Measurements from ENCODE around the gene PPIE. TPM values are rescaled to one million over a fixed set of nuclear protein-coding genes. Genes with fewer than 3 reads are reported as not detected.
A peak's percentile ranks its signal among the peaks of the same experiment; 100 is the strongest.
"Not testable (repeated sequence)": the region's sequence is repeated elsewhere in the genome, so short reads cannot be mapped to it uniquely, and the experiment has no call there.

PPIE gene
- total RNA-seq, 4 donors from 2014 or later, result 30.3 to 42.0 (median 37.9) TPM

DNA sequence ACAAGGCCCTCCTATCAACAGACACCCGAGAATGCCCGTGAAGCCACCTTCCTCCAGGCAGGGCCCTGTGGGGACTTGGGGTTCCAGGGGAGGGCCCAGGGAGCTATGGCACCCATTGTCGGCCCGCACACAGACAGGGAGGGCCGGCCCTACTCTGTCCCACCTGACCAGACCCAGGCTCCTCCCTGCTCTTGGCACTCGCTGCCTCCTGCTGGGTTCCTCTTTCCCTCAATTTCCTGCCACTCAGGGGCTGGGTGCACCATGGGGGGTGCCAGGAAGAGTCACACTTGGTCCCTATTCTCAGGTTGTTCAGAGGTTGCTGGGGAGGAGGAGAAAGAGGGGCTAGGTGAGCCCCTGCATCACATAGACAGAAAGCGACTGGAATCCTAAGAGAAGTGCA, 40.5 kb downstream of the PPIE start:
- no peak overlapping the region for H3K4me3 ChIP-seq
- H3K27ac ChIP-seq (replicated peaks in 1 of 4), result no peak overlapping the region
- H3K9me3 ChIP-seq, result no peaks in the 10 kb centered on the region
- intact Hi-C loops (cut with DNase I), result no loop called here
- H3K36me3 ChIP-seq, result no peaks in the 10 kb centered on the region
- peaks cover 0 to 8% (median 0%) of the 10 kb centered on the region in 4 donors for H3K27me3 ChIP-seq
- no peaks in the 10 kb centered on the region for H3K4me1 ChIP-seq
- TF ChIP-seq POLR2AphosphoS5 (IDR thresholded peaks at IDR 0.05), result no peak
- TF ChIP-seq EP300 (IDR thresholded peaks at IDR 0.05), result no peak
- TF ChIP-seq POLR2A (IDR thresholded peaks at IDR 0.05; ENCODE audit: low read depth), result no peak
- TF ChIP-seq, protein P1, sequence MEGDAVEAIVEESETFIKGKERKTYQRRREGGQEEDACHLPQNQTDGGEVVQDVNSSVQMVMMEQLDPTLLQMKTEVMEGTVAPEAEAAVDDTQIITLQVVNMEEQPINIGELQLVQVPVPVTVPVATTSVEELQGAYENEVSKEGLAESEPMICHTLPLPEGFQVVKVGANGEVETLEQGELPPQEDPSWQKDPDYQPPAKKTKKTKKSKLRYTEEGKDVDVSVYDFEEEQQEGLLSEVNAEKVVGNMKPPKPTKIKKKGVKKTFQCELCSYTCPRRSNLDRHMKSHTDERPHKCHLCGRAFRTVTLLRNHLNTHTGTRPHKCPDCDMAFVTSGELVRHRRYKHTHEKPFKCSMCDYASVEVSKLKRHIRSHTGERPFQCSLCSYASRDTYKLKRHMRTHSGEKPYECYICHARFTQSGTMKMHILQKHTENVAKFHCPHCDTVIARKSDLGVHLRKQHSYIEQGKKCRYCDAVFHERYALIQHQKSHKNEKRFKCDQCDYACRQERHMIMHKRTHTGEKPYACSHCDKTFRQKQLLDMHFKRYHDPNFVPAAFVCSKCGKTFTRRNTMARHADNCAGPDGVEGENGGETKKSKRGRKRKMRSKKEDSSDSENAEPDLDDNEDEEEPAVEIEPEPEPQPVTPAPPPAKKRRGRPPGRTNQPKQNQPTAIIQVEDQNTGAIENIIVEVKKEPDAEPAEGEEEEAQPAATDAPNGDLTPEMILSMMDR (IDR thresholded peaks at IDR 0.05), result no peak
- no peak for DNase-seq (ENCODE audit: extremely low spot score)
- 86% methylated on average over 4 of the region's 7 CpGs for WGBS

GRCh38 chr1:39779821-39780220, 41.1 kb downstream of the PPIE start:
- Histone ChIP-seq H3K9me3 (no peaks in the 10 kb centered on the region), H3K27me3 (peaks cover 0 to 8% (median 0%) of the 10 kb centered on the region in 4 donors), H3K4me3 (no peak overlapping the region), H3K27ac (replicated peaks in 1 of 4) (no peak overlapping the region), H3K4me1 (no peaks in the 10 kb centered on the region), H3K36me3 (no peaks in the 10 kb centered on the region)
- intact Hi-C loops (cut with DNase I), result no loop called here
- no peak for DNase-seq (ENCODE audit: extremely low spot score)
- 60% methylated on average over 1 of the region's 5 CpGs for WGBS
- no peak for TF ChIP-seq POLR2AphosphoS5 (IDR thresholded peaks at IDR 0.05)
- TF ChIP-seq, protein P1 (IDR thresholded peaks at IDR 0.05), result no peak
- TF ChIP-seq EP300 (IDR thresholded peaks at IDR 0.05), result no peak
- TF ChIP-seq POLR2A (IDR thresholded peaks at IDR 0.05; ENCODE audit: low read depth), result no peak

GRCh38 chr1:39781349-39781715, 42.6 kb downstream of the PPIE start:
- TF ChIP-seq EP300 (IDR thresholded peaks at IDR 0.05), result no peak
- no peak for TF ChIP-seq POLR2AphosphoS5 (IDR thresholded peaks at IDR 0.05)
- TF ChIP-seq, protein P1 (IDR thresholded peaks at IDR 0.05), result no peak
- TF ChIP-seq POLR2A (IDR thresholded peaks at IDR 0.05; ENCODE audit: low read depth), result no peak
- Histone ChIP-seq H3K36me3 (no peaks in the 10 kb centered on the region), H3K27me3 (peaks cover 0 to 4% (median 0%) of the 10 kb centered on the region in 4 donors), H3K27ac (replicated peaks in 1 of 4) (no peak overlapping the region), H3K4me1 (no peaks in the 10 kb centered on the region), H3K4me3 (no peak overlapping the region), H3K9me3 (no peaks in the 10 kb centered on the region)
- DNase-seq (ENCODE audit: extremely low spot score), result no peak
- intact Hi-C loops (cut with DNase I), result no loop called here
- WGBS, result 87% methylated on average over 2 of the region's 2 CpGs

DNA sequence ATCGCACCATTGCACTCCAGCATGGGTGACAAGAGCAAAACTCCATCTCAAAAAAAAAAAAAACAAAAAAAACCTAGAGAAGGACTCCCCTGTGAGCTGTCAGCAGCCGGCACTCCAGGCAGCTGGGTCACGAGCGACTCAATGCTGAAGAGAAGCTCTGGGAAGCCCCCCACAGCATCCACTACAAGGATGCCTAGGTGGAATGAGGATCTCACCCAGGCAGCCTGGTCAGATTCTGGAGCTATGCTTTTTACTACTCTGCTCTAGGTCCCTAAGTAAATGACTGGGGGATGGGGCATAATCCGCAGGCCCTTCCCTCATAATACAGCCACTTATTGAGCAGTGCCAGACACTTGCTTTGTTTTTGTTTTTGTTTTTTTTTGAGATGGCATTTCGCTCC, 43.4 kb downstream of the PPIE start:
- Histone ChIP-seq H3K9me3 (no peaks in the 10 kb centered on the region), H3K36me3 (no peaks in the 10 kb centered on the region), H3K4me1 (no peaks in the 10 kb centered on the region), H3K27ac (replicated peaks in 1 of 4) (no peak overlapping the region), H3K27me3 (peaks cover 0 to 9% (median 0%) of the 10 kb centered on the region in 4 donors), H3K4me3 (no peak overlapping the region)
- no peak for TF ChIP-seq POLR2A (IDR thresholded peaks at IDR 0.05; ENCODE audit: low read depth)
- WGBS, result 90% methylated on average over 6 of the region's 6 CpGs
- no peak for DNase-seq (ENCODE audit: extremely low spot score)
- intact Hi-C loops (cut with DNase I), result no loop called here

DNA sequence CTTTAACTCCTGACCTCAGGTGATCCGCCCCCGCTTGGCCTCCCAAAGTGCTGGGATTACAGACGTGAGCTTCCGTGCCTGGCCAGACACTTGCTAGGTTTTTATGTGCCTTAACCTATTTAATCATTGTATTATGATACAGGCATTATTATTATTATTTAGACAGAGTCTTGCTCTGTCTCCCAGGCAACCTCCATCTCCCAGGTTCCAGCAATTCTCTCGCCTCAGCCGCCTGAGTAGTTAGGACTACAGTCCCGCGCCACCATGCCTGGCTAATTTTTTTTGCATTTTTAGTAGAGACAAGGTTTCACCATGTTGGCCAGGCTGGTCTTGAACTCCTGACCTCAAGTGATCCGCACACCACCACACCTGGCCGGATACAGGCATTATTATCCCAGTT, 44.0 kb downstream of the PPIE start:
- DNase-seq (ENCODE audit: extremely low spot score); H3K4me3 ChIP-seq; H3K4me1 ChIP-seq; H3K27ac ChIP-seq (replicated peaks in 1 of 4); intact Hi-C loops (cut with DNase I); H3K36me3 ChIP-seq; H3K9me3 ChIP-seq: not testable (repeated sequence)
- 93% methylated on average over 8 of the region's 10 CpGs for WGBS
- H3K27me3 ChIP-seq, result peaks cover 0 to 15% (median 1%) of the 10 kb centered on the region in 4 donors

- H3K9me3 ChIP-seq; DNase-seq (ENCODE audit: extremely low spot score); H3K36me3 ChIP-seq; intact Hi-C loops (cut with DNase I); H3K4me3 ChIP-seq: not testable (repeated sequence)
- H3K27me3 ChIP-seq, result peaks cover 0 to 45% (median 15%) of the 10 kb centered on the region in 4 donors
- WGBS, result 88% methylated on average over 7 of the region's 12 CpGs
- H3K27ac ChIP-seq (replicated peaks in 1 of 4), result peak overlapping the region in 1 of 4 donors; percentile 34
- peaks cover 0 to 24% (median 15%) of the 10 kb centered on the region in 4 donors for H3K4me1 ChIP-seq
Observed at GRCh38 chr1:39786303-39787107, 47.8 kb downstream of the PPIE start.

- Histone ChIP-seq H3K27me3 (peaks cover 0 to 50% (median 15%) of the 10 kb centered on the region in 4 donors), H3K4me1 (peaks cover 0 to 24% (median 15%) of the 10 kb centered on the region in 4 donors)
- DNase-seq (ENCODE audit: extremely low spot score); H3K9me3 ChIP-seq; H3K27ac ChIP-seq (replicated peaks in 1 of 4); H3K4me3 ChIP-seq; intact Hi-C loops (cut with DNase I); H3K36me3 ChIP-seq: not testable (repeated sequence)
- 97% methylated on average over 5 of the region's 5 CpGs for WGBS
Observed at GRCh38 chr1:39787108-39787375, 48.4 kb downstream of the PPIE start.

Measured in esophagus muscularis mucosa (tissue), 4 donors.